HCT116 (cell line): ENCODE data around the gene CSTPP1. TPM values are rescaled to one million over a fixed set of nuclear protein-coding genes. Genes with fewer than 3 reads are reported as not detected.

Experiments
- ATAC-seq: fragments of 200-7000 bp; cut with Tn5 transposase; 2 replicates; pipeline ENCODE4 v1.9.1; 2020; ENCODE audit warnings: mild to moderate bottlenecking, moderate library complexity
- BruUV-seq: library from RNA; stranded (reverse); fragments of 400-500 nt; replicated peaks from 2 replicates; lab custom pipeline; 2021; lab: Mats Ljungman, UMichigan
- CTCF ChIA-PET: fragments of 300-600 bp; sonication (Branson Sonifier 250); formaldehyde crosslinking; loops from one replicate; lab custom pipeline; 2021; ENCODE audit warnings: antibody characterized with exemption; lab: Charles Lee
- POLR2A ChIA-PET: fragments of 300-600, 350-600 bp; sonication (Branson Sonifier 250); formaldehyde crosslinking; loops from one replicate; lab custom pipeline; 2021; ENCODE audit warnings: antibody characterized with exemption; lab: Charles Lee
- RAD21 ChIA-PET, 2 experiments: fragments of 300-600 bp; sonication (Branson Sonifier 250); formaldehyde crosslinking; loops; one replicate each; lab custom pipeline; 2023; ENCODE audit warnings: low total read pairs in 2 of 2; ENCODE audit not compliant: uncharacterized antibody in 2 of 2, unreplicated experiment in 2 of 2, low non-redundant PET in 1 of 2; lab: Charles Lee
- DNase-seq: peaks from one replicate; pipeline ENCODE4 v3.0.0-alpha.2; 2010; ENCODE audit warnings: low read depth, low spot score
- H2AFZ ChIP-seq: fragments of 200-600 bp; shearing (Covaris generic), sonication (generic); 2 replicates; pipeline ENCODE4 v1.6.1; 2017; ENCODE audit warnings: low read depth, mixed run types, mixed read lengths, antibody characterized with exemption, low read length; ENCODE audit not compliant: poor library complexity, severe bottlenecking
- H3K27ac ChIP-seq: 2 replicates; pipeline ENCODE4 v1.5.1; 2012; ENCODE audit warnings: low read depth, low read length
- H3K27me3 ChIP-seq: fragments of 200-600 bp; sonication (generic); 2 replicates; pipeline ENCODE4 v1.6.1; 2016; ENCODE audit warnings: mixed run types, low read length, mixed read lengths; ENCODE audit not compliant: insufficient read depth
- H3K36me3 ChIP-seq, 2 experiments: fragments of 200-500 bp in 1 of 2; fragments of 200-600 bp in 1 of 2; sonication (Bioruptor generic) in 1 of 2; sonication (generic) in 1 of 2; 2 replicates each; pipeline versions ENCODE4 v1.5.1 to v1.6.1; 2014 to 2016; ENCODE audit warnings: low read length in 2 of 2, inconsistent platforms in 1 of 2, mixed read lengths in 1 of 2, mixed run types in 1 of 2; ENCODE audit not compliant: insufficient read depth in 2 of 2, control insufficient read depth in 1 of 2
- H3K4me1 ChIP-seq, 2 experiments: fragments of 200-600 bp in 1 of 2; sonication (generic) in 1 of 2; 2 replicates each; pipeline versions ENCODE4 v1.5.1 to v1.6.1; 2012 to 2017; ENCODE audit warnings: low read length in 2 of 2, inconsistent platforms in 1 of 2, mild to moderate bottlenecking in 1 of 2, mixed read lengths in 1 of 2, mixed run types in 1 of 2, moderate library complexity in 1 of 2; ENCODE audit not compliant: insufficient read depth in 2 of 2, control insufficient read depth in 1 of 2
- H3K4me2 ChIP-seq: fragments of 200-600 bp; sonication (generic); 2 replicates; pipeline ENCODE4 v1.6.1; 2017; ENCODE audit warnings: mixed run types, low read length, mixed read lengths
- H3K4me3 ChIP-seq, 2 experiments: fragments of 200-600 bp in 1 of 2; sonication (generic) in 1 of 2; replicated peaks in 1 of 2; 2 replicates each; pipeline ENCODE4 v1.5.1; 2011 to 2016; ENCODE audit warnings: low read length in 2 of 2, control low read depth in 1 of 2, low read depth in 1 of 2, mild to moderate bottlenecking in 1 of 2, mixed read lengths in 1 of 2, mixed run types in 1 of 2
- H3K79me2 ChIP-seq: fragments of 200-600 bp; sonication (generic); 2 replicates; pipeline ENCODE4 v1.6.1; 2017; ENCODE audit warnings: mild to moderate bottlenecking, mixed run types, low read length, moderate library complexity, mixed read lengths; ENCODE audit not compliant: insufficient read depth
- H3K9ac ChIP-seq: fragments of 200-600 bp; sonication (generic); 2 replicates; pipeline ENCODE4 v1.6.1; 2016; ENCODE audit warnings: low read length, mixed read lengths
- H3K9me2 ChIP-seq: fragments of 200-600 bp; sonication (generic), shearing (Covaris generic); 2 replicates; pipeline ENCODE4 v1.6.1; 2017; ENCODE audit warnings: mixed run types, mild to moderate bottlenecking, moderate library complexity; ENCODE audit not compliant: insufficient read depth
- H3K9me3 ChIP-seq, 2 experiments: fragments of 200-500 bp in 1 of 2; fragments of 200-600 bp in 1 of 2; sonication (Bioruptor generic) in 1 of 2; sonication (generic) in 1 of 2; 2 replicates each; pipeline ENCODE4 v1.6.1; 2014 to 2017; ENCODE audit warnings: low read length in 2 of 2, mixed read lengths in 2 of 2, inconsistent platforms in 1 of 2, low read depth in 1 of 2, mild to moderate bottlenecking in 1 of 2, mixed run types in 1 of 2, moderate library complexity in 1 of 2; ENCODE audit not compliant: control insufficient read depth in 1 of 2, insufficient read depth in 1 of 2
- H4K20me1 ChIP-seq: fragments of 200-600 bp; sonication (generic), shearing (Covaris generic); 2 replicates; pipeline ENCODE4 v1.6.1; 2017; ENCODE audit warnings: mixed run types, mild to moderate bottlenecking, moderate library complexity; ENCODE audit not compliant: insufficient read depth
- CBX3 ChIP-seq: IDR thresholded peaks from 2 replicates; pipeline ENCODE4 v1.6.1; 2012; ENCODE audit warnings: low read depth
- CTCF ChIP-seq, 3 experiments: fragments of 200-600 bp in 1 of 3; sonication (generic) in 1 of 3; IDR thresholded peaks in 2 of 3; conservative IDR thresholded peaks in 1 of 3; 2 replicates each; pipeline ENCODE4 v1.5.1; 2012 to 2017; ENCODE audit warnings: low read depth in 2 of 3, low read length in 2 of 3, antibody characterized with exemption in 1 of 3, borderline replicate concordance in 1 of 3, control low read depth in 1 of 3, mild to moderate bottlenecking in 1 of 3, mixed read lengths in 1 of 3, mixed run types in 1 of 3, moderate library complexity in 1 of 3; ENCODE audit not compliant: insufficient read depth in 1 of 3
- EGR1 ChIP-seq: IDR thresholded peaks from 2 replicates; pipeline ENCODE4 v1.6.1; 2012; ENCODE audit warnings: low read depth
- RAD21 ChIP-seq: IDR thresholded peaks from 2 replicates; pipeline ENCODE4 v1.6.1; 2012; ENCODE audit warnings: low read depth, mild to moderate bottlenecking
- ZFX ChIP-seq: fragments of 450-650 bp; IDR thresholded peaks from 2 replicates; pipeline ENCODE4 v1.6.1; 2017
- ZNF274 ChIP-seq: fragments of 200-500 bp; sonication (Bioruptor generic); IDR thresholded peaks from 2 replicates; pipeline ENCODE4 v1.6.1; 2014; ENCODE audit warnings: mild to moderate bottlenecking, low read depth, low read length, inconsistent platforms
- intact Hi-C: fragments of 100-400 bp; cut with micrococcal nuclease; formaldehyde crosslinking; loops from 2 replicates; pipeline ENCODE4 v1.10.0; 2022
- total RNA-seq: library from RNA; stranded (reverse); gene quantifications from one replicate; pipeline ENCODE4 v1.2.1, GENCODE V29; 2021; ENCODE audit not compliant: unreplicated experiment
- TF ChIP-seq, protein P1 (sequence below): IDR thresholded peaks from 2 replicates; pipeline ENCODE4 v1.6.1; 2011; ENCODE audit warnings: mild to moderate bottlenecking, low read length, moderate library complexity; ENCODE audit not compliant: insufficient replicate concordance; ENCODE audit errors: extremely low read depth

CSTPP1 gene
- total RNA-seq, 1 experiment from 2014 or later, result 24.7 TPM

- Histone ChIP-seq H3K4me2 (peak overlapping the region; percentile 86), H3K79me2 (peaks cover 44% of the 10 kb centered on the region), H3K27me3 (no peaks in the 10 kb centered on the region), H3K4me3 (peak overlapping the region; percentile 56 to 97), H3K9ac (peak overlapping the region; percentile 99), H2AFZ (no peak overlapping the region), H3K9me3 (no peaks in the 10 kb centered on the region), H4K20me1 (no peaks in the 10 kb centered on the region), H3K4me1 (peaks cover 11 to 24% of the 10 kb centered on the region in 2 experiments; a peak in 3 of 4 replicates), H3K27ac (peak overlapping the region; percentile 89), H3K9me2 (no peaks in the 10 kb centered on the region), H3K36me3 (peaks cover 7 to 24% of the 10 kb centered on the region in 2 experiments; a peak in 2 of 4 replicates)
- peak; percentile 69 for ATAC-seq
- intact Hi-C loops, result loop anchor here (1.0 to 5.0 kb wide), 4 partner anchors 40 to 178 kb away; partner anchors contain the start of gene ACP2
- BruUV-seq, result no TSS peak
- TF ChIP-seq EGR1 (peak; percentile 45; the same call in 1 of the 2 replicates), ZNF274 (no peak), RAD21 (peak; percentile 83), CBX3 (no peak), ZFX (peak; percentile 3; the same call in 1 of the 2 replicates), CTCF (IDR thresholded peaks at IDR 0.05 in 2 of 3, conservative IDR thresholded peaks at IDR 0.05 in 1 of 3; ENCODE audit: borderline replicate concordance in 1 of 3, insufficient read depth in 1 of 3, low read depth in 2 of 3, low read length in 2 of 3) (peak; percentile 74 to 95 (median 76))
- TF ChIP-seq, protein P1, sequence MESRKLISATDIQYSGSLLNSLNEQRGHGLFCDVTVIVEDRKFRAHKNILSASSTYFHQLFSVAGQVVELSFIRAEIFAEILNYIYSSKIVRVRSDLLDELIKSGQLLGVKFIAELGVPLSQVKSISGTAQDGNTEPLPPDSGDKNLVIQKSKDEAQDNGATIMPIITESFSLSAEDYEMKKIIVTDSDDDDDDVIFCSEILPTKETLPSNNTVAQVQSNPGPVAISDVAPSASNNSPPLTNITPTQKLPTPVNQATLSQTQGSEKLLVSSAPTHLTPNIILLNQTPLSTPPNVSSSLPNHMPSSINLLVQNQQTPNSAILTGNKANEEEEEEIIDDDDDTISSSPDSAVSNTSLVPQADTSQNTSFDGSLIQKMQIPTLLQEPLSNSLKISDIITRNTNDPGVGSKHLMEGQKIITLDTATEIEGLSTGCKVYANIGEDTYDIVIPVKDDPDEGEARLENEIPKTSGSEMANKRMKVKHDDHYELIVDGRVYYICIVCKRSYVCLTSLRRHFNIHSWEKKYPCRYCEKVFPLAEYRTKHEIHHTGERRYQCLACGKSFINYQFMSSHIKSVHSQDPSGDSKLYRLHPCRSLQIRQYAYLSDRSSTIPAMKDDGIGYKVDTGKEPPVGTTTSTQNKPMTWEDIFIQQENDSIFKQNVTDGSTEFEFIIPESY, result no peak
- peak; percentile 69 for DNase-seq
- CTCF ChIA-PET, result interaction anchor here (2.0 to 2.7 kb wide), 2 partner anchors 82 to 177 kb away, joined by 10 to 11 read pairs; no protein-coding TSS in a partner anchor
- RAD21 ChIA-PET, result interaction anchor here in 1 of 2 experiments (0.6 kb wide), 1 partner anchor 36 kb away, joined by 5 read pairs; no protein-coding TSS in a partner anchor
- POLR2A ChIA-PET, result no interaction called here
Observed at GRCh38 chr11:47177229-47177845, 240.8 kb downstream of the CSTPP1 start.
